GM12891 (cell line): ENCODE data around the gene POPDC2.

Experiments used
- PAX5 ChIP-seq: IDR thresholded peaks from 2 replicates; pipeline ENCODE4 v1.6.1; 2011; ENCODE audit warnings: low read length, moderate library complexity, mild to moderate bottlenecking; ENCODE audit not compliant: insufficient read depth, severe bottlenecking
- POLR2A ChIP-seq: IDR thresholded peaks from 2 replicates; pipeline ENCODE4 v1.6.1; 2011; ENCODE audit warnings: low read depth, low read length, control low read depth
- POLR2AphosphoS5 ChIP-seq: IDR thresholded peaks from 2 replicates; pipeline ENCODE4 v1.6.1; 2011; ENCODE audit warnings: low read depth, low read length, control low read depth
- SPI1 ChIP-seq: IDR thresholded peaks from 2 replicates; pipeline ENCODE4 v1.6.1; 2011; ENCODE audit warnings: low read depth, low read length, control low read depth
- TAF1 ChIP-seq: IDR thresholded peaks from 2 replicates; pipeline ENCODE4 v1.6.1; 2011; ENCODE audit warnings: low read depth, low read length, control low read depth

DNA sequence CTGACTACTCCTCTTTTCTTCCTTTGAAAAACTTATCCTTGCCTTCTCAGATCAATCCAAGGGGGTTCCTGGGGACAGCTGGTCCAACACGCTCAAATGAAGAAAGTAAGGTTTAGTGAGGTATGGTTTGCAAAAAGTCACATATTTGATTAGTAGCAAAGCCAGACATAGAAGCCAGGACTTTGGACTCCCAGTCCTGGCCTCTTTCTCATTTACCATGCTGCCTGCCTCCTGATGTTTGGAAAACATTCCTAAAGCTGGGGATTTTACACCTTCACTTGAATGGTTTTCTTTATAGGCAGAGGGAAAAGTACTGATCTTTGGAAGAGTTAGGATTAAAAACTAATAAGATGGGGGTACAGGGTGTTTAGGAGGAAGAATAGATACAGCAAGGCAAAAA, 14.6 kb downstream of the POPDC2 start:
- TF ChIP-seq POLR2A, result no peak
- no peak for TF ChIP-seq PAX5
- no peak for TF ChIP-seq TAF1
- no peak for TF ChIP-seq POLR2AphosphoS5
- TF ChIP-seq SPI1, result no peak
